ENCODE results near the gene KCNJ2.

GRCh38 chr17:70130289-70130688 lies 39.0 kb upstream of the KCNJ2 start:
- TF ChIP-seq POLR2AphosphoS5 (IDR thresholded peaks at IDR 0.05; ENCODE audit: low read depth, low read length) (no peak), TAF1 (IDR thresholded peaks at IDR 0.05; ENCODE audit: borderline replicate concordance, low read depth, low read length) (no peak), POLR2A (IDR thresholded peaks at IDR 0.05; ENCODE audit: low read depth, low read length) (no peak)

All from GM12892 (cell line).